Astrocyte of the spinal cord (primary cell): ENCODE results near the gene GRB10.

ENCODE experiments used
- DNase-seq: peaks from one replicate; pipeline ENCODE4 v3.0.0; 2011; ENCODE audit warnings: low read depth, low spot score
- H3K4me3 ChIP-seq: 2 replicates; pipeline ENCODE4 v1.5.1; 2011; ENCODE audit warnings: low read depth, mild to moderate bottlenecking, low read length, moderate library complexity
- CTCF ChIP-seq: IDR thresholded peaks from 2 replicates; pipeline ENCODE4 v1.5.1; 2012; ENCODE audit warnings: low read depth, mild to moderate bottlenecking, low read length, inconsistent platforms
- in situ Hi-C: cut with HindIII; loops from 2 replicates; pipeline ENCODE4 v1.10.0; 2017; ENCODE audit warnings: low sequenced_read_pairs

GRB10 gene

GRCh38 chr7:50687096-50687495 is 95.6 kb downstream of the GRB10 start:
- DNase-seq: no peak
- no peak for TF ChIP-seq CTCF

GRCh38 chr7:50685135-50686065 is 97.3 kb downstream of the GRB10 start:
- DNase-seq: no peak
- no peak overlapping the region for H3K4me3 ChIP-seq
- in situ Hi-C loops: no loop called here
- no peak for TF ChIP-seq CTCF

More at GRCh38 chr7:50687096-50687495, 95.6 kb downstream of the GRB10 start:
- in situ Hi-C loops: no loop called here
- no peak overlapping the region for H3K4me3 ChIP-seq

- in situ Hi-C loops: no loop called here
- no peak overlapping the region for H3K4me3 ChIP-seq
- TF ChIP-seq CTCF: no peak
- DNase-seq: no peak
Measured at GRCh38 chr7:50684713-50685075, 98.0 kb downstream of the GRB10 start.

GRCh38 chr7:50684011-50684712 is 98.5 kb downstream of the GRB10 start:
- in situ Hi-C loops: no loop called here
- no peak for DNase-seq
- H3K4me3 ChIP-seq: no peak overlapping the region
- no peak for TF ChIP-seq CTCF

GRCh38 chr7:50682573-50682972 is 100.1 kb downstream of the GRB10 start:
- in situ Hi-C loops: no loop called here
- no peak for TF ChIP-seq CTCF
- DNase-seq: no peak
- no peak overlapping the region for H3K4me3 ChIP-seq

GRCh38 chr7:50682079-50682478 is 100.6 kb downstream of the GRB10 start:
- no peak overlapping the region for H3K4me3 ChIP-seq
- in situ Hi-C loops: no loop called here
- DNase-seq: no peak
- no peak for TF ChIP-seq CTCF
